ENCODE results near the gene IQUB.
"Not testable (repeated sequence)": the region's sequence is repeated elsewhere in the genome, so short reads cannot be mapped to it uniquely, and the experiment has no call there.

The IQUB gene

DNA sequence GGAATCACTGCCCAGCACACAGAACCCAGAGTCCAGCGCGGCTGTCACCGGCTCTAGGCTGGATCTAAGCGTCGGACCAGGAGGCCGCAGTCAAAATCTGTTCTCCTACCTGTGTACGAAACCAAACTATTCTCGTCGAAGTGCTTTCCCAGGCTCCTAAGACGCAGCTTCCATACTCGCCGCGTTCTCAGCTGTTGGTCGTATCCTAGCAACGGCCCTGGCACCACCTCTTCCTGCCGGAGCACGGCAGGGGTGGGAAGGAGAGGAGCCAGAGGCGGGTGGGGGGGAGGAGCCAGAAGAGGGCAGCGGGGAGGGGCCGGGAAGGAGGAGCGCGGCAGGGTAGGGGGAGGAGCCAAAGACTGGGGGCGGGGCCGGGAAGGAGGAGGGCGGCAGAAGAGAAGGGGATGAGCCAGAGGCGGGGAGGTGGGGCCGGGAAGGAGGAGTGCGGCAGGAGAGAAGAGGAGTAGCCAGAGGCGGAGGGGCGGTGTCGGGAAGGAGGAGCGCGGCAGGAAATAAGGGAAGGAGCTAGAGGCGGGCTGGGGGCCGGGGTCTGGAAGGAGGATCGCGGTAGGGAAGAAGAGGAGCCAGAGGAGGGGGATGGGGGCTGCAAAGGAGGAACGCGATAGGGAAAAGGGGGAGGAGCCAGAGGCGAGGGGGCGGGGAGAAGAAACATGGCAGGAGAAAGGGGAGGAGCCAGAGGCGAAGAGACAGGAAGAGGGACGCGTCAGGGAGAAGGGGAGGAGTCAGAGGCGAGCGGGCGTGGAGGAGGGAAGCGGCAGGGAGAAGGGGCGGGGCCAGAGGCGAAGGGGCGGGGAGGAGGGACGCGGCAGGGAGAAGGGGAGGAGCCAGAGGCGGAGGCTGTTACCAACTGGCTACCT lies at the start of gene IQUB:
Gene IQUB, minus strand, starts transcription at position 213 of the 878 bp plus-strand sequence. CDS start 22,255 bp downstream, outside the sequence.
- peak; percentile 89 for DNase-seq (ENCODE audit: low read depth, low spot score)

DNA sequence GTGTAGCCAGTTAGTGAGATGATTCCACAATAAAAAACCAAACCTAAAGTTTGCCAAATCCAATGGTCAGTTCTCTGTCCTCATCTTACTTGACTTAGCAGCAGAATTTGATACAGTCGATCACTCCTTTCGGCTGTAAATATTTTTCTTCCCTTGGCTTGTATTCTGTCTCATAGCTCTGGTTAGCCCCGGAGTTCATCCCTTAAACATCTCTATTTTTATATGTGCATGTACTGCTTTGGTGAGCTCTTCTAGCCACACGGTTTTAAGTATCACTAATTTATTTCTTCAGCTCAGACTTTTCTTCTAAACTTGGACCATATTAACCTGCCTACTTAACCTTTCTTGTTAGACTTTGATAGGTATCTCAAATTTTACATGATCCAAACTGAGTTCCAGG lies 49.4 kb upstream of the IQUB start:
- DNase-seq (ENCODE audit: low read depth, low spot score): no peak

DNA sequence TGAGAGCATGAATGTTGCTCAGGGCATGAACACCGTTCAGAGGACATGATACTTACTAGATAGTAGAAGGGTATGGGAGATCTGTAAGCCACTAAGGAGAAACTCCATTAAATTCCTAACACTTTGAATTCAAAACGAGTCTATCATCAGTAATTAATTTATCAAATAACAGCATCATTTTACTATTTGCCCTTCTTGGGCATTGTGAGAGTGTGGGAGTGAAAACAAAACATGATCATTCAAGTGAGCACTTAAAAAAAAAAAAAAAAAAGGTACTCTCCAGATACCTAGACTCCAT lies 46.7 kb upstream of the IQUB start:
- DNase-seq (ENCODE audit: low read depth, low spot score): no peak

DNA sequence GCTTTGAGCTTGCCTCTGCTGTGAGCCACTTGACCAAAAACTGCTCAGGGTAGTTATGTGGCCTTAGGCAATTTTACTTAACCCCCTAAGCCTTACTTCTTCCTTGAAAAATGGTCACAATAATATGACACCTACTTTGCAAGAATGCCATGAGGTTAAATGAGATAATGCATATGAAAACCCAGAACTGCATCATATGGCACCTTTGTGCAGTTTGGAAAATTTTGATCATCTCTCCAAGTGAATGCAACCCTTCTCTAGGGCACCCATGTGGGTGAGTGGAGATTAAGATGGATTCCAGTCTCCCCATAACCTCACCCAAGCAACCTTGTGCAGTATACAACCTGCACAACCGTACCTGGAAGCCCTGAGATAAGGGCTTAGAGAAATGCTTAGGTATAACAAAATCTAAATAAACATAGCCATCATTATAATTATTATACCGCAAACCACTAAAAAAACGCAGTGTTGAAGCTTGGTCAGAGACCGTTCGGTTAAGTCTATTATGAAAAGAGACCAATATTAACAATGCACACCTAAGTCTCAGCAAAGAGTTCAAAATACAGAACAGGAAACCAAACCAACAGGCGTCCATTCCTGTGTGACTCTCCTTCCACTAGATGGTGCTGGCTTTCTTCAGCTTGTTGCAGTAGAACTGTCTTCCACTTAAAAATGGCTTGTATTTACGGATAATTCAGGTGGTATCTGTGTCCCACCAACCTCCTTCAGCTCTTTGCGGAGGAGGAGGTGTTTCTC lies 46.2 kb upstream of the IQUB start:
- no peak for DNase-seq (ENCODE audit: low read depth, low spot score)

DNA sequence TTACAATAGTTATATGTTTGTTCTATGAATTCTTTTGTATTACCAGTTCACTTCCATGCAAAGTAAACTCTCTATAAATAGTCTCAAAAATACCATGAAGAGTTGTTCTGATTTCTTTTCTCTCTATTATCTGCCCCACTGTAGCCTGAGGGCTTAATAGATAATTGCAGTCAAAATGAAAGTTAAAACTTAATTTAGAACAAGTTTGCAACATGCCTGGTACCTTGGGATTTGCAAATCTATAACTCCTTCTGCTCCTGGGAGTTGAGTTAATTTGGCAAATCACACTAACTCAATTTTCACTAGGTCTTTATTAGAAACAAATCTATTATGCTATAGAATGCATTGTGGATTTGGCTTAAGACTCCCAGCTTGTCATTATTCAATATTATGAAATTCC lies 45.0 kb upstream of the IQUB start:
- no peak for DNase-seq (ENCODE audit: low read depth, low spot score)

DNA sequence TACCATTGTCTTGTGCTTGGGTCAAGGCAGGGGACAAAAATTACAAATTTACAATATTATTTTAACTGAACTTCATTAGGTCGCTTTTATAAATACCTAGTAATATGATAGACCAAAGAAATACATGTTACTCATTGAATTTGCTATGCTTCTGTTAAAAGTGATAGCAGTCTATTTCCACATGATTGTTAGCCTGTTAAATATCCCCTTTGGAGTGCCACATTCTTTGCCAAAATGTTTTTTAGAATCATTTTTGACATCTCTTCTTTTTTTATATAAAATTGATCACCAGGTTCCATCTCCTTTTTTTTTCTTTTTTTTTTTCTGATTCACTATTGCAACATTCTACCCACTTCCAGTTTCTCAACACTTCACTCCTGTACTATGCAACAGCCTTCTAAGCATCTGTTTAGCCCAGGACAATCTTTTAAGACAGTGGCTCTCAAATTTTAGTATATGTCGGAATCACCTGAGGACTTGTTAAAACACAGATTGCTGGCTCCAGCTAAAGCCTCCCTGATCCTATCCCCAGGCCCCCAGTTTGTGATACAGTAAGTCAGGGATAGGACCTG lies 39.6 kb upstream of the IQUB start:
- DNase-seq (ENCODE audit: low read depth, low spot score): no peak

DNA sequence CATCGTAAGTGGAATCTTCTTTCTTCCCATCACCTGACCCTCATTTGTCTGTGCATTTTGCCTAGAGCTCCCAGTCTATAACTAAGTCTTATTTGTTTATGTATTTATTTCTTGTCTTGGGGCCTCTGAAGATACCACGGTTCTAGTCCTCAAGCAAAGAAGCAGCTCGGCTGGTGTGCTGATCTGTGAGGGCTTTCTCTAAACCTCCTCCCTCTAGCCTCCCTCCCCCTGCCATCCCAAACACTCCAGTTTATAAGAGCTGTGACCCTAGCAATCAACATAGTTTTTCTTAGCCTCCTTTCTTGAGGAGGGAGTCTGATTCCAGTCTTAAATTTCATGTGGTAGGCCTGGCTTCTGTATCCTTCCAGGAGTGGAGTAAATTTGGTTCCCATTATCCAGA lies 38.9 kb upstream of the IQUB start:
- no peak for DNase-seq (ENCODE audit: low read depth, low spot score)

DNA sequence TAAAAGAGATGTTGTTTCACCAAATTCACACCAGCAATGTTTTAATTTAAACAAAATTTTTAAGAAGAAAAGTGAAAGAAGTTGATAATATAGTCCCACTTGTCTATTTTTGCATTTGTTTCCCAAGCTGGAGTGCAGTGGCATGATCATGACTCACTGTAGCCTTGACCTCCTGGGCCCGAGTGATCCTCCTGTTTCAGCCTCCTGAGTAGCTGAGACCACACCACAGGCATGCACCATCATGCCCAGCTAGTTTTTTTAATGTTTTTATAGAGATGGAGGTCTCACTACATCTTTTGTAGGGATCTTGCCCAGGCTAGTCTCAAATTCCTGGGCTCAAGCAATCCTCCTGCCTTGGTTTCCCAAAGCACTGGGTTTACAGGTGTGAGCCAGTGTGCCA lies 37.3 kb upstream of the IQUB start:
- no peak for DNase-seq (ENCODE audit: low read depth, low spot score)

DNA sequence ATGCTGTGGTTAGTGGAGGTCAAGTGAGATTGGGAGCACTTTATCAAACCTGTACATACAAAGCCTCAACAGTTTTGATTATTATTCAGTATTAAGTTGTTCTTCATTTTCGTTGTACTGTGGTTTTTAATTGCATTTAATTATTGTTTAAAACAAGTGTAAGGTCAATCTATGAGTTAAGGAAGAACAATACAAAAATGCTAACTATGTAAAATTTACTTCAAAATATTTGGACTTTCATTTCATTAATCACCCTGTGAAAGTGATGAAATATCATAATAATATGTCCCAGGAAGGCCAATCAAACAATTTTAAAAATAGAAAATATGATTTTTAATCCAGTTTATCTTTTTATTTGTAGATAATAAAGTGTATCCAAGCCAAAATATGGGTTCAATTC lies 36.8 kb upstream of the IQUB start:
- no peak for DNase-seq (ENCODE audit: low read depth, low spot score)

DNA sequence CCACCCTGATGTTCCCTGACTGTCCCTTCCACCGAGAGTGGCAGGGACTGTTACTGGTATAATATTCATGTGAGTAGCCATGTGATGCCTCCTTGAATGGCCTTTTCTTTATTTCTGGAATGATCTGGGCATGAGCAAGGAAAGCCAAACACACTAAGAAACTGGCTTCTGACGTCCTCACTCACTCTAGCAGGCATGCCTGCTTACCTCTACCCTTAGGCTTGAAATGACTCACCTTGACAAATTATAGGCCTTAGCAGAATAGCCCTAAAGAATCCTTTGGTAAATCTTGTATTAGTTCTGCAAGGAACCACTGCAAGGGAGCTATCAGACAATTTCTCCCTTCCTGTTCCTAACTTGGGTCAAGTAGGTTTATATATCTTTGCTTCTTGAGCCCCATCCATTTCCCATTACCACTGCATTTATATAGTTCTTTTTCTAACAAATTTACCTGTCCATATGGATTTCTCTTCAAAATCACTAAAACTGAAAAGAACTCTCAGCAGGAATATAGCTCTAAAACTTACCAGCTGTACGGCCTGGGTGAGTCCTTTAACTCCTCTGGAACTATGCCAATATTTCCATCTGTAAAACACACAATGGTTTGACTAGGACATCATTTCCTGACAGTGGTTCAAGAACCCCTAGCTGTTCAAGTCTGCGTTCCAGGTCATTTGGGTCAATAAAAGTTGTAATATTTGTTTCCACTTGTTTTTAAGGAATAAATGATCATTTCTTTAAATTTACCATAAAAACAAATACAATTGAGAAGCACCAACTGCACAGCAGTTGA lies 36.2 kb upstream of the IQUB start:
- DNase-seq (ENCODE audit: low read depth, low spot score): no peak

DNA sequence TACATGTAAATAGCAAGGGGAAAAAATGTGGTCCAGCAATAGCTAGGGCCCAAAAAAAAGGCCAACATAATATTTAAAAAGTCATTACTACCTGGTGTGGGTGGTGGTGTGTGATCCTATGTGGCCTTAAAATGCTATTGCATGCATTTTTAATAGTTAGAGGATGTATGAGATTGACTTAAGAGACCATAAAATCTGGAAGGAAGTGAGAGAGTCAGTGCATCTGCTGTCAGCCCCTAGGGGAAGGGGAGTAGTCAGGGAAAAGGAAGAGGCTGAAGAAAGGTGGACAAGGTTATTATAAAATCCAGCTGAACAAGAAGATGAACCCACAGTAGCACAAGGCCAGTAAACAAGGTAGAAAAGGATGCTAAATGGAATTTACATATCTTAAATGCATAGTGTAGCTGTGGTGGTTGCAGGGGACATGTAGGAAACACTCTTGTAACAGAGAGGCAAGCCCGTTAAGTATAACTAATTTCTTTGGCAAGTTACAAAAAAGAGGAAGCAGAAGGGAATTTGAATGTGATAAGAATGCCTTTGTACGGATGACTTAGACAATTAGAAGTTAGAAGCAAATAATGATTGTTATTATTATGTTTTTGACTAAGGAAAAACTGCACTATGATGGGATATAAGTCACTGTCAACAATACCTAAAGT lies 35.1 kb upstream of the IQUB start:
- DNase-seq (ENCODE audit: low read depth, low spot score): no peak

DNA sequence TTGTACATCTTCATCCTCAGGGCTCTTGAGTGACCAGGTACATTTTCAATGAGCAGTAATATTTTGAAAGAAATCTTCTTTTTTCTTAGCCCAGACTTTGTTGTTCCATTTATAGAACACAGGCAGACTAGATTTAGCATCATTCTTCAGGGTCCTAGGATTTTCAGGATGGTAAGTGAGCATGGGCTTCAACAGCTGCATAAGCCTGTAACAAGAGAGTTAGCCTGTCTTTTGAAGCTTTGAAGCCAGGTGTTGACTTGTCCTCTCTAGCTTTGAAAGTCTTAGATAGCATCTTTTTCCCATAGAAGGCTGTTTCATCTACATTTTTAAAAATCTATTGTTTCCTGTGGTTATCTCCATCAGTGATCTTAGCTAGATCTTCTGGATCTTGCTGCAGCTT lies 27.7 kb upstream of the IQUB start:
- DNase-seq (ENCODE audit: low read depth, low spot score): no peak

DNA sequence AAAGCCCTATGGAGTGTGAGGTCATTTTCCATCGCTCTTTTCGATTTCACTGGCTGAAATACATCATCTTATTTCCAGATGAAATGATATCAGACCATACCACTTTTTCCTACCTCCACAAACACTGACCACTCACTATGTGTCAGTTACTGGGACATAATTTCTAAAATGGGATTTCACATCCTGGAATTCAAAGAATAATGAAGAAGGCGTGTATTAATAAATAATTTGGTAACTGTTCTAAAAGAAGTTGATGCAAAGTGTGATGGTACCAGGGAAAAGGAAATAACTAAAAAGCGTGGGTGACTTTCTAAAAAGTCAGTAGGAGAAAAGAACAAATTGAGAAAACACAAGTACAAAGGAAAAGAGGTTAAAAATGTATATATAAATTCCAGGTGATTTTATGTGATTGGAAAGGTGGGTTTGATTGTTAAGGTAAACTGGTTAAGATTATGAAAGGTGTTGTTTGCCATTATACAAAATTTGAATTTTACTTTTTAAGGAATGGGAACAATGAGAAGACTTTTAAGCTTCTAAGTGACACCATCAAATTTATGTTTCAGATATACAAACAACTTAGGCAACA lies 24.0 kb upstream of the IQUB start:
- DNase-seq (ENCODE audit: low read depth, low spot score): no peak

DNA sequence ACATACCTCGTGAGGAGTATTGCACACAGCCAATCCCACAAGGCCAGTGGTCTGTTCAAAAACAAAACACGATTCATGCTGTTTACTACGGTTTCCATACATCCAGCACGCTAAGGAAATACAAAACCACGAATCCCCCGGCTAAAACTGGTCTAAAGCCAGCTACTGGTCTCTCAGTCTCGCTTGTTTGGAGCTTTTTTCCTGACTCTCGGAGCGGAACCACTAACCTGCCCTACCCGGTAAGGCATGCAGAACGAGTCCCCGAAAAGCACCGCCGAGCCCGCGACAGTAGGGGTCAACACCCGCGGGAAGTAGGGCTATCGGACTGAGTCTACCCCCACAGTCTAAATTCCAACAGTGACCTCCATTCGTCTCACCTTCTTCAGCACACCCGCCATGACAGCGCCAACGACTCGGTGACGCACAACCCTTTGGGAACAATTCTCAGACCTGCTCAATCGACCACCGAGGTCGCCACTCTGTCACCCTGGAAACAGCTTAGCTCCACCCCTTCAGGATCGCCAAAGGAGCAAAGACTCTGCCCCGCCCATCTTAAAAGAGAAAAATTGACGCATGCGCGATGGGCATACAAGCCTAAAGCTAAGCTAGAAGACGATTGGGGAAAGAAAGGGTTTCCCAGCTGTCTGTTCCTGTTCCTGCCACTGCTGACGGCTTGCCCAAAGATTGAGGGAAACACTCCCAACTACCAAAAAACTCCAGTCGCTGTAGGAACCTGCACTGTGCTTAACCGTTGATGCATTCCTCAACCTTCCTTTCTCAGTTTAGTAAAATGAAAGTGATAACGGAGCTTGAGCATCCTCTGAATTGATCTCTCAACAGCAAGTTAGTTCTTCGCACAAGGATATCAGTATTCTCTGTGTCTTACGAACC lies 23.2 kb upstream of the IQUB start, which contains the start of gene NDUFA5:
Gene NDUFA5, minus strand, starts transcription at position 421 of the 891 bp plus-strand sequence. Its CDS starts 23 bp downstream, at position 398.
- peak; percentile 98 for DNase-seq (ENCODE audit: low read depth, low spot score)

DNA sequence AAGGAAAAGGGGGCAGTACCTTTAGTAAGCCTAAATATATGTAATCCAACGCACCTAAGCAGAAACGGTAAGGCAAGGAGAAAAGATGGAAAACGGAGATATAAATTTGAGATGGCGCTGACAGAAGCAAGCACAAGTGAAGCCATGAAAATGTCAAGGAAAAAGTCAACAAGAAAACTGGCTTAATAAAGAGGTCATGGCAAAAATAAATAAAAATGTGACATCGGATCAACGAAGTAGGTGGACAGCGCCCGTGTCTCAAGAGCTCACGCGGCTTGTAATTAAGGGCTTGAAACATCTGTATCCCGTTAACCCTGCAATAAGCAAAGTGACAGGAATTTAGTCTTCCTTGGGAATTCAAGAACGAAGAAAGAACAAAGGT lies 22.6 kb upstream of the IQUB start:
- DNase-seq (ENCODE audit: low read depth, low spot score): no peak

DNA sequence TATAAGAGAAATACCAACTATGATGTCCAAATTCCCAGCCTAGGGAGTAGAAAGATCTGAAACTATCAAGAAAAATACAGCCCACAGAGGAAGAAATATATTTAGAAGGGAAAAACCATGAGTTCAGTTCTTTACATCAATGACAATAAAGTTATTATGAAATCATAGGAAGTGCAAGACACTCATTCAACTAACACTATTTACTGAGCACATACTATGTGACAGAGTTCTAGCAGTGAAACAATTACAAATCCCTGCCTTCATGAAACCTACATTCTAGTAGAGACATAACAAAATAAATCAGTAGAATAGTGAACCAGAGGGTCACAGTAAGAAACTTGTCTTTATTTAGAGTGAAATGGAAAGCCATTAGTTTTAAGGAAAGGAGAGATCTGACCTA lies 21.1 kb upstream of the IQUB start:
- DNase-seq (ENCODE audit: low read depth, low spot score): no peak

DNA sequence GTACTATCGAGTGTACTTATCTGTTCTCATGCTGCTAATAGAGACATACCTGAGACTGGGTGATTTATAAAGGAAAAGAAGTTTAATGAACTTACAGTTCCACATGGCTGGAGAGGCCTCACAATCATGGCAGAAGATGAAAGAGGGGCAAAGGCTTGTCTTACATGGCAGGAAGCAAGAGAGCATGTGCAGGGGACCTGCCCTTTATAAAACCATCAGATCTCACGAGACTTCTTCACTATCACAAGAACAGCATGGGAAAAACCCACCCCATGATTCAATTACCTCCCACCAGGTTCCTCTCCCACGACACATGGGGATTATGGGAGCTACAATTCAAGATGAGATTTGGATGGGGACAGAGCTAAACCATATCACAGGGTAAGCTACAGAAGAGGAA lies 18.8 kb upstream of the IQUB start:
- no peak for DNase-seq (ENCODE audit: low read depth, low spot score)

DNA sequence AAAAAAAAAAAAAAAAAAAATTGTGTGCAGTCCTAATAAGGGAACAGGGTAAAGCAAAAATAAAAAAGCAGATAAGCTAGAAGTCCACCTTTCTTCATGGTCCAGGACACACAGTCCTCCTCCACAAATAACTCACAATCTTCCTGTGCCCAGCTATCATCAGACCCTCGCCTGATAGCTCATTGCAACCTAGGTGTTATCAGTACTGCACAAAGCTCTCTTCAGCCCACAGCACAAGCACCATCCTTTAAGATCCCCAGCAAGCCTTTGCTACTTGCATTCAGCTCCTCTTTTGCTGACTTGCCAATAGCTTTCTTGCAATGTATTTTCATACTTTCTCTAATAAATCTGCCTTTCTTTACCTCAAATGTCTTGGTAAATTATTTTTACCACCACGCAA lies 18.2 kb upstream of the IQUB start:
- DNase-seq (ENCODE audit: low read depth, low spot score): no peak

DNA sequence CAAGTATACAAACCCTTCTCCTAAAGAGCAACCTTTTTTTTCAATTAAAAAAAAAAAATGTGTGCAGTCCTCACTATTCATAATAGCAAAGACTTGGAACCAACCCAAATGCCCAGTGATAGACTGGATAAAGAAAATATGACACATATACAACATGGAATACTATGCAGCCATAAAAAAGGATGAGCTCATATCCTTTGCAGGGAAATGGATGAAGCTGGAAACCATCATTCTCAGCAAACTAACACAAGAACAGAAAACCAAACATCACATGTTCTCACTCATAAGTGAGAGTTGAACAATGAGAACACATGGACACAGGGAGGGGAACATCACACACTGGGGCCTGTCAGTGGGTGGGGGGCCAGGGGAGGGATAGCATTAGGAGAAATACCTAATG lies 17.7 kb upstream of the IQUB start:
- DNase-seq (ENCODE audit: low read depth, low spot score): not testable (repeated sequence)

DNA sequence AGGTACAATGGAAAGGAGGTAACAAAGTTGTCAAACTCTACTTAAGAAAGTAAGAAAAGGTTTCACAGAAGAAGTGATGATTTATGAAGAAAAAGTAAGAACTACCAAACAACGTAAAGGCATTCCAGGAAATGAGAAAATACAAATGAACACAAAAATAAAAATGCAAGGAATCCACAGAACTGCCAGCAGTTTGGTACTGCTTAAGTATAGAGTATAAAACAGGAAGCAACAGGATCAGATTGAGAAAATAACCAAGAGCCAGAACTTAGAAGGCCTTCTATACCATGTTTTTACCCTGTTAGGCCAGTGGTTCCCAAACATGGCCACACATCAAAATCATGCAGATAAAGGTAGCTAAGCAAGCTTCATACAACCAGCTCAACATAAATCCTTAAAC lies 14.0 kb upstream of the IQUB start:
- DNase-seq (ENCODE audit: low read depth, low spot score): no peak
